NOMO-1 (cell line): ENCODE data around the gene FN1.
"Not testable (repeated sequence)": the region's sequence is repeated elsewhere in the genome, so short reads cannot be mapped to it uniquely, and the experiment has no call there.

Source experiments
- DNase-seq, 2 experiments: peaks; one replicate each; lab custom pipeline; 2025; ENCODE audit not compliant: unreplicated experiment in 2 of 2; lab: John Stamatoyannopoulos, UW

The FN1 gene

GRCh38 chr2:215423928-215424540, 11.8 kb downstream of the FN1 start:
- no peak for DNase-seq

GRCh38 chr2:215423234-215423633, 12.6 kb downstream of the FN1 start:
- no peak for DNase-seq

- no peak for DNase-seq
Measured at GRCh38 chr2:215422676-215423075, 13.2 kb downstream of the FN1 start.

- no peak for DNase-seq
Measured at GRCh38 chr2:215421859-215422461, 13.9 kb downstream of the FN1 start.

- DNase-seq: no peak
Measured at GRCh38 chr2:215420471-215420935, 15.4 kb downstream of the FN1 start.

- no peak for DNase-seq
Measured at GRCh38 chr2:215419769-215420470, 15.9 kb downstream of the FN1 start.

GRCh38 chr2:215419113-215419512, 16.8 kb downstream of the FN1 start:
- DNase-seq: no peak

GRCh38 chr2:215418064-215418963, 17.6 kb downstream of the FN1 start:
- DNase-seq: no peak

GRCh38 chr2:215417400-215417951, 18.4 kb downstream of the FN1 start:
- no peak for DNase-seq

GRCh38 chr2:215416656-215417055, 19.2 kb downstream of the FN1 start:
- no peak for DNase-seq

- no peak for DNase-seq
Measured at GRCh38 chr2:215415820-215416577, 19.9 kb downstream of the FN1 start.

- DNase-seq: no peak
Measured at GRCh38 chr2:215415218-215415617, 20.6 kb downstream of the FN1 start.

- DNase-seq: no peak
Measured at GRCh38 chr2:215414674-215415073, 21.2 kb downstream of the FN1 start.

- no peak for DNase-seq
Measured at GRCh38 chr2:215413974-215414373, 21.9 kb downstream of the FN1 start.

- no peak for DNase-seq
Measured at GRCh38 chr2:215413484-215413777, 22.4 kb downstream of the FN1 start.

- DNase-seq: no peak
Measured at GRCh38 chr2:215411941-215412743, 23.7 kb downstream of the FN1 start.

GRCh38 chr2:215410932-215411285, 25.0 kb downstream of the FN1 start:
- peak in 1 of 2 experiments; percentile 57 for DNase-seq

GRCh38 chr2:215410181-215410931, 25.5 kb downstream of the FN1 start:
- not testable (repeated sequence) for DNase-seq
